Hepatocyte (in vitro differentiated cells): Measurements from ENCODE around the gene IL6. TPM values are rescaled to one million over a fixed set of nuclear protein-coding genes. Genes with fewer than 3 reads are reported as not detected.

Experiments
- DNase-seq: peaks from one replicate; pipeline ENCODE4 v3.0.0-alpha.2; 2016; ENCODE audit warnings: low spot score
- H2AFZ ChIP-seq: fragments of 200-600 bp; sonication (generic); 2 replicates; pipeline ENCODE4 v1.6.0; 2016; ENCODE audit warnings: antibody characterized with exemption, mild to moderate bottlenecking
- H3K27ac ChIP-seq: fragments of 200-600 bp; sonication (generic); 2 replicates; pipeline ENCODE4 v1.5.1; 2016; ENCODE audit warnings: mild to moderate bottlenecking
- H3K27me3 ChIP-seq: fragments of 200-600 bp; sonication (generic); 2 replicates; pipeline ENCODE4 v1.6.1; 2016
- H3K36me3 ChIP-seq: fragments of 200-600 bp; sonication (generic); replicated peaks from 2 replicates; pipeline ENCODE4 v1.5.1; 2016; ENCODE audit warnings: low read depth; ENCODE audit not compliant: insufficient read depth
- H3K4me1 ChIP-seq: fragments of 200-600 bp; sonication (generic); 2 replicates; pipeline ENCODE4 v1.5.1; 2016; ENCODE audit warnings: mild to moderate bottlenecking, moderate library complexity; ENCODE audit not compliant: insufficient read depth
- H3K4me2 ChIP-seq: fragments of 200-600 bp; sonication (generic); 2 replicates; pipeline ENCODE4 v1.6.0; 2016
- H3K4me3 ChIP-seq: fragments of 200-600 bp; sonication (generic); 2 replicates; pipeline ENCODE4 v1.5.1; 2016; ENCODE audit warnings: mild to moderate bottlenecking
- H3K79me2 ChIP-seq: fragments of 200-600 bp; sonication (generic); 2 replicates; pipeline ENCODE4 v1.6.0; 2017; ENCODE audit warnings: mild to moderate bottlenecking
- H3K9me2 ChIP-seq: fragments of 200-600 bp; sonication (generic); replicated peaks from 2 replicates; pipeline ENCODE4 v1.6.0; 2017; ENCODE audit warnings: mild to moderate bottlenecking; ENCODE audit not compliant: insufficient read depth
- H3K9me3 ChIP-seq: fragments of 200-600 bp; sonication (generic); 2 replicates; pipeline ENCODE4 v1.5.1; 2016; ENCODE audit warnings: low read depth, mild to moderate bottlenecking
- H4K20me1 ChIP-seq: fragments of 200-600 bp; sonication (generic); 2 replicates; pipeline ENCODE4 v1.6.0; 2016; ENCODE audit warnings: mild to moderate bottlenecking; ENCODE audit not compliant: insufficient read depth, poor library complexity, severe bottlenecking
- EZH2 ChIP-seq: fragments of 200-600 bp; sonication (generic); IDR thresholded peaks from 2 replicates; pipeline ENCODE4 v1.6.1; 2016; ENCODE audit warnings: antibody characterized with exemption, mild to moderate bottlenecking, borderline replicate concordance
- EZH2phosphoT487 ChIP-seq: fragments of 200-600 bp; sonication (generic); IDR thresholded peaks from one replicate; pipeline ENCODE4 v1.6.1; 2018; ENCODE audit warnings: antibody characterized with exemption, mild to moderate bottlenecking, low read depth, moderate library complexity; ENCODE audit not compliant: unreplicated experiment, severe bottlenecking
- WGBS: methylation state at CpG from one replicate; pipeline ENCODE4 v1.1.6; 2016; ENCODE audit warnings: low lambda C conversion rate; ENCODE audit errors: missing lambda C conversion rate; 5-methylcytosine and 5-hydroxymethylcytosine counted together
- polyA plus RNA-seq: library from polyadenylated mRNA; unstranded; fragments of >200 nt; fragmentation: Nextera tagmentation; extraction: Ambion mirVana; gene quantifications from 2 replicates; pipeline ENCODE4 v1.2.1, GENCODE V29; 2016
- total RNA-seq: library from RNA; depleted of rRNA; stranded (reverse); fragments of >200 nt; gene quantifications from 2 replicates; pipeline ENCODE4 v1.2.3, GENCODE V29; 2014
- TF ChIP-seq, protein P1 (sequence below): fragments of 200-600 bp; sonication (generic); IDR thresholded peaks from 2 replicates; pipeline ENCODE4 v1.5.1; 2016; ENCODE audit warnings: antibody characterized with exemption, mild to moderate bottlenecking; ENCODE audit not compliant: poor library complexity

IL6 gene
- total and polyA plus RNA-seq, 2 experiments from 2014 or later, result 3.4 to 4.3 TPM

- H3K27ac ChIP-seq, result no peak overlapping the region
- DNase-seq, result no peak
- H3K27me3 ChIP-seq, result no peaks in the 10 kb centered on the region
- H3K4me2 ChIP-seq, result no peak overlapping the region
- no peak overlapping the region for H2AFZ ChIP-seq
- no peaks in the 10 kb centered on the region for H3K4me1 ChIP-seq
- H3K79me2 ChIP-seq, result no peaks in the 10 kb centered on the region
- no peaks in the 10 kb centered on the region for H3K36me3 ChIP-seq
- no peak overlapping the region for H3K4me3 ChIP-seq
- H3K9me2 ChIP-seq, result no peaks in the 10 kb centered on the region
- TF ChIP-seq, protein P1, sequence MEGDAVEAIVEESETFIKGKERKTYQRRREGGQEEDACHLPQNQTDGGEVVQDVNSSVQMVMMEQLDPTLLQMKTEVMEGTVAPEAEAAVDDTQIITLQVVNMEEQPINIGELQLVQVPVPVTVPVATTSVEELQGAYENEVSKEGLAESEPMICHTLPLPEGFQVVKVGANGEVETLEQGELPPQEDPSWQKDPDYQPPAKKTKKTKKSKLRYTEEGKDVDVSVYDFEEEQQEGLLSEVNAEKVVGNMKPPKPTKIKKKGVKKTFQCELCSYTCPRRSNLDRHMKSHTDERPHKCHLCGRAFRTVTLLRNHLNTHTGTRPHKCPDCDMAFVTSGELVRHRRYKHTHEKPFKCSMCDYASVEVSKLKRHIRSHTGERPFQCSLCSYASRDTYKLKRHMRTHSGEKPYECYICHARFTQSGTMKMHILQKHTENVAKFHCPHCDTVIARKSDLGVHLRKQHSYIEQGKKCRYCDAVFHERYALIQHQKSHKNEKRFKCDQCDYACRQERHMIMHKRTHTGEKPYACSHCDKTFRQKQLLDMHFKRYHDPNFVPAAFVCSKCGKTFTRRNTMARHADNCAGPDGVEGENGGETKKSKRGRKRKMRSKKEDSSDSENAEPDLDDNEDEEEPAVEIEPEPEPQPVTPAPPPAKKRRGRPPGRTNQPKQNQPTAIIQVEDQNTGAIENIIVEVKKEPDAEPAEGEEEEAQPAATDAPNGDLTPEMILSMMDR, result no peak
- TF ChIP-seq EZH2 (no peak), EZH2phosphoT487 (no peak)
- 87% methylated on average over 5 of the region's 5 CpGs for WGBS
- H4K20me1 ChIP-seq, result no peaks in the 10 kb centered on the region
- no peaks in the 10 kb centered on the region for H3K9me3 ChIP-seq
These were observed 31.4 kb upstream of the IL6 start for GRCh38 chr7:22695476-22696132.

GRCh38 chr7:22696541-22697228 is 30.3 kb upstream of the IL6 start:
- H3K27ac ChIP-seq, result no peak overlapping the region
- H3K36me3 ChIP-seq, result no peaks in the 10 kb centered on the region
- no peak for DNase-seq
- no peak overlapping the region for H3K4me3 ChIP-seq
- TF ChIP-seq, protein P1, result no peak
- TF ChIP-seq EZH2phosphoT487 (no peak), EZH2 (no peak)
- WGBS, result 59% methylated on average over 4 of the region's 4 CpGs
- H3K9me3 ChIP-seq, result no peaks in the 10 kb centered on the region
- no peaks in the 10 kb centered on the region for H4K20me1 ChIP-seq
- H3K79me2 ChIP-seq, result no peaks in the 10 kb centered on the region
- no peak overlapping the region for H2AFZ ChIP-seq
- no peaks in the 10 kb centered on the region for H3K27me3 ChIP-seq
- no peaks in the 10 kb centered on the region for H3K4me1 ChIP-seq
- H3K9me2 ChIP-seq, result no peaks in the 10 kb centered on the region
- H3K4me2 ChIP-seq, result no peak overlapping the region

DNA sequence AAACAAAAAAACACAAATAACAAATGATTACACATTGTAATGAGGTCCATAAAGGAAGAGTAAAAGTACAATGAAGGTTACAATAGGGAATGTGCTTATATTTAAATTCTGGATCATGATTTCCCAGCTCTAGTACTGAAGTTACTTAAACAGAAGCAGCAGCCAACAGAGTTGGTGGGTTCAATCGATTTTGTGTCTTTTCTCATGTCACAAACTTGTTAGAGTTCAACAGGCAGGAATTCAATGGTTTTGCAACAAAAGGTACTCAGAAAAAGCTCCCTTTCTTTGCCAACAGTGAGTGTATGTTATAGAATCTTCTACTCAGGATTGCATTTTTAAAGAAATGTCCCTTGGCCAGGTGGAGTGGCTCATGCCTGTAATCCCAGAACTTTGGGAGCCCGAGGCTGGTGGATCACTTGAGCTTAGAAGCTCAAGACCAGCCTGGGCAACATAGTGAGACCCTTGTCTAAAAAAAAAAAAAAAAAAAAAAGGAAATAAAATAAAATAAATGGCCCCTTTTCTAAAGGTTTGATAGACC is 29.6 kb upstream of the IL6 start:
- Histone ChIP-seq H3K9me3 (no peaks in the 10 kb centered on the region), H3K9me2 (no peaks in the 10 kb centered on the region), H3K4me2 (no peak overlapping the region), H3K27me3 (no peaks in the 10 kb centered on the region), H3K4me3 (no peak overlapping the region), H3K27ac (no peak overlapping the region), H4K20me1 (no peaks in the 10 kb centered on the region), H2AFZ (no peak overlapping the region), H3K36me3 (no peaks in the 10 kb centered on the region), H3K79me2 (no peaks in the 10 kb centered on the region), H3K4me1 (no peaks in the 10 kb centered on the region)
- DNase-seq, result no peak
- no peak for TF ChIP-seq EZH2
- TF ChIP-seq, protein P1, result no peak
- no peak for TF ChIP-seq EZH2phosphoT487
- 86% methylated on average over 2 of the region's 2 CpGs for WGBS
